CD4-positive, alpha-beta T cell treated with Interleukin-15 for 1 hour (primary cell): ENCODE measurements around the gene SAMD4A.

ENCODE experiments used
- DNase-seq: peaks from one replicate; pipeline ENCODE4 v3.0.0-alpha.2; 2020

The SAMD4A gene

DNA sequence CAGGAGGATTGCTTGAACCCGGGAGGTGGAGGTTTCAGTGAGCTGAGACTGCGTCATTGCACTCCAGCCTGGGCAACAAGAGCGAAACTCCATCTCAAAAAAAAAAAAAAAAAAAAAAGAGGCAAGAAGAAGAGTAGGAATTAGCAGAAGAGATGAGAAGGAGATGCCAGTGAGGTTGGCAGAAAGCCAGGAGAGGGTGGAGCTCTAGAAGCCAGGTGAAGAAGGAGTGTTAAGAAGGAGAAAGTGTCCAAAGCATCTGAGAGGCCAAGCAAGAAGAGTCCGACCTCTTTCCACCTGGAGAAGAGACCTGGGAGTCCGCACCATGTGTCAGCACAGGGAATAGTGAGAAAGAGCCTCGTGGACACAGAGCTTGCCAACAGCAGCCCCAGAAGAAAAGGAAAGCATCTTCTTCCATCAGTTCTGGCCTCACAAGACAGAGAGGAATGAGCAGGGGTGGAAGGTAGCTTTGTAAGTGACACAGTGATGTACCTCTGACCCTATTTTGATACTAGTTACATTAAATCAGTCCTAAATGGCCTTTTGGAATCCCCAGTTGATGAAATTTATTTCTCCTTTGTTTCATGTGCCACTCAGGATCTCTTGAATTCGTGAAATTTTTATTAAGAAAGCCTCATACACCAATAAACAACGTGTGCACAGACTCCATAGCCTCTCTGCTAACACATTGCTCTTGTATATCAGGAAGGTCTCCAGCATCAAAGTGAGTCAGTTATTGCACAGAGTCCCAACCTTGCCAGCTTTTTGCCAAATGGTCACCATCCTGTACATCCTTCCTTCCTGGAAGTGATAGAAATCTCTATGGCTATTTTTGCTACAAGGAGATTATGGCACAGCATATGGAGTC lies 70.6 kb downstream of the SAMD4A start:
- no peak for DNase-seq

- DNase-seq: no peak
Measured at GRCh38 chr14:54638135-54638446, 71.2 kb downstream of the SAMD4A start.

- no peak for DNase-seq
Measured at GRCh38 chr14:54639611-54640010, 72.7 kb downstream of the SAMD4A start.

- DNase-seq: no peak
Measured at GRCh38 chr14:54640506-54640905, 73.6 kb downstream of the SAMD4A start.

- no peak for DNase-seq
Measured at GRCh38 chr14:54642121-54642520, 75.2 kb downstream of the SAMD4A start.

GRCh38 chr14:54642801-54643695 lies 76.1 kb downstream of the SAMD4A start:
- no peak for DNase-seq

GRCh38 chr14:54643696-54644176 lies 76.8 kb downstream of the SAMD4A start:
- DNase-seq: no peak

GRCh38 chr14:54645639-54646038 lies 78.7 kb downstream of the SAMD4A start:
- DNase-seq: no peak

DNA sequence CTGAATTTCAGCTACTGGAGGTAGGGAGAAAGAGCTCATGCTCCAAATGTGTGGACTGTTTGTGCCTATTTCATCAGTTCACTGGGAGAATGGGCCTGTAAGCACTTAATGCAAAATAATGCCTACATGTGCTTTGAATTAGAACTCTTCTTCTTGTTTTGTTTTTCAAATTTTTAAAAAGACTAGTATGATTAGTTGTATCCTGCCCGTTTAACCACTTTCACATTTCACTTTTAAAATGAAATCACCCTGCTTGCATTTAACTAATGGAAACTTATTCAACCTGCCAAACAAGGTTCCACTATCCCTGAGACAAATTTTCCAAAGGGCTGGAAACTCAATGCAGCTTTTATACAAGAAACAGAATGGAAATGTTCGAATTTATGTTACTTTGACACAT lies 79.7 kb downstream of the SAMD4A start:
- no peak for DNase-seq

DNA sequence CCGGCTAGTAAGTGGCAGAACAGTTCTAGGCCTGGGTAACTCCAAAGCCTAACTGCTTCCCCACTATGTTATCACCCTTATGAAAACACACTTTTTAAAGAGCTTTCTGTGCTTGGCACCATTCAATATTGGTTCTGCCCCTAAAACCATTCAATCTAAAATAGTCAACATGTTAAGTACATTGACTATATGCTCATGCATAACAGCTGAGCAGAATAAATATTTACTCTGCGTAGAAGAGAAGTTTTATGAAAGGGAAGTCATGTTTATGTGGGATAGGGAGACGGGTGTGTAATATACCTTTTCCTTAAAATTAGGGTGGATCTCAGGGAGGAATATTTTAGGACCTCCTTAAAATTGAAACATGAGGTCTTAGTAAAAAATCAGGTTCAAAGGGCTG lies 80.5 kb downstream of the SAMD4A start:
- no peak for DNase-seq

DNA sequence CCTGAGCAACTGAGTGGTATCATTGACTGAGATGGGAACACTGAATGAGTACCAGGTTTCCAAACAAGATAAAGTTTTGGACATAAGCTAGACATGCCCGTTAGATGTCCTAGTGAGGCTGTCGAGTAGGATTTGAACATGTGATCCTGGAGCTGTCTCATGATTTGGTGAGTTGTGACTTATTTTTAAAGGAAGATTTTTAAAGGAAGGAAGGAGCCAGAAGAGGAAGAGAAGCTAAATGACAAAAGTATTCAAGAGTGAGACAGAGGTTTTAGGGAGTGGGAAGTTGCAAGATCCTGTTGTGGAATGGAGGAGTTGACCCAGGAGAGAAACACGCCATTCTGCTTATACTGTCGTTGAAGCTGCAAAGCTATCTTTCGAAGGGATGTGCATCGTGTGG lies 82.1 kb downstream of the SAMD4A start:
- no peak for DNase-seq

DNA sequence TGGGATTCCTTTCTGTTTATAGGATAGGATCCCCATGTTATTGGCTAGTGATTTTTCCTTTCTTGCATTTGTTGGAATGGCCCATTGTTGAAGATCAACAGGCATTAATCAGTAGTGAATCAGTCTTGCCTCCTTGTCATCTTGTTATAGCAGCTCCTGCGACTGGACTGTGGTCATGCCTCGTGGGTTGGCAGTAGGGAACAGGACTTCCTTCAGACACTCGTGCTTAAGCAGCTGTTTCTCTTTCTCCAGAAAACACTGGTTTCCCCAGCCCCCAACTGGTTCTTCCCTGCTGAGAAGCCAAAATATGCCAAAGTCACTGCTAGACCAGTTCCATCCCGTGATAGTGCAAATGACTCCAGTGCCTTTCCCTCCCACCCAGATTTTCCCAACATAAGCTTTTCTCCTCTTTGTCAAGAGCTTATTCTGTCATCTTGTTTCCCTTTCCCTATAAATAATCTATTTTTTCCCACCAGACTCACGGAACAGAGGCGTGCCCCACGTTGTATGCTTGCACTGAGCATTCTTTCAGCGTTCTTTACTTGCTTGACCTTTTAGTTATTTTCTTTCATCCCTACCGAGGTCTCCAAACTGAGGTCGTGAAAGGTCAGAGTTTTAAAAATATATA lies 83.5 kb downstream of the SAMD4A start:
- no peak for DNase-seq

- no peak for DNase-seq
Measured at GRCh38 chr14:54650959-54651351, 84.0 kb downstream of the SAMD4A start.

DNA sequence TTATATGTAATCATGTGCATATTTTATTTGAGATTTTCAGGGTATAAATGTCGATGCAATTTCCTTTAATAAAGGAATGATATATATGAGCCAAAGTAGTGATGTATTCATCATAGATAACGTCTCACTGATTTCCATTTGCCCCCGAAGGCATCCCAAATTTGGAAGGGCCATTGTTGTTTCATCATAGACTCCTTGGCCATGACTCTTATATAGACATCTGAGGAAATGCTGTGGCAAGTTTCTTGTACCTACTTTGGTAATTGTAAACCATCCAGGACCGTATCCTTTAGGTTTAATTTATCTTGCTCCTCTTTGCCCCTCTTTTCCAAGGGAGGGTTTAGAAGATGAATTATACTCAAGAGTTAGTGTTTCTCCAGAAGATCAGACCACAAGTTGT lies 84.7 kb downstream of the SAMD4A start:
- DNase-seq: no peak

GRCh38 chr14:54652188-54652587 lies 85.3 kb downstream of the SAMD4A start:
- no peak for DNase-seq

- no peak for DNase-seq
Measured at GRCh38 chr14:54652605-54653052, 85.7 kb downstream of the SAMD4A start.

DNA sequence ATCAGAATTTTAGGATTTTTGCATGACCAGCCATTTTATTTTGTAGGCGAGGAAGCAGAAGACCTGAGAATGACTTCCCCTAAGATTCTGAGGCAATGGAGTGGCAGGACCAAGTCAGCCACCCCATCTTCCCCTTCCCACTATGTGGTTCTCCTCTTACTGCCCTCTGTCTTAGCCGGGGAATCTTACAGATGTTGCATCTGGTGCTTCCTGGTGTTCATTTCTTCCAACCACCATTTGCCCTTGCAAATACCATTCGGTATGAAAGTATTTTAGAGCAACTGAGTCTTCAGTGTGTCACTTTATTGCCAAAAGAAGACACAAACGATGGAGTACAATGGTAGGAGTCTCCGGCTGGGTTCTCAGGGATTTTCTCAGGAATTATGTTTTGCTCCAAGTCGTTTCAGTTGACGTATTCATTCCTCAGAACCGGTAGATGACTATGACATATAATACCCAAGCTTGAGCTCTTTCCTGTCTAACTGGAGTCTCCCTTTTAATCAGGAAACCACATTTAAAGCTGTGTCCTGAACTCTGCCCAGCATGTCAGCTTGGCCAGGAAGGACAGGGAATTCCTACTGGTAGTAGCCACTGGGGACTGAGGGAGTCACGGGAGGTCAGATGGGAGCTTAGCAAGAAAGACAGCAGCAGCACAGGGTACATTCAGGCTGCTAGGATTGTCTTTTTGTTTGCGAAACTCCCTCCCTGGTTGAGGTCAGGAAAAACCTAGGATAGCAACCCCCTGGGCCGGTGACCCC lies 87.0 kb downstream of the SAMD4A start:
- DNase-seq: no peak

DNA sequence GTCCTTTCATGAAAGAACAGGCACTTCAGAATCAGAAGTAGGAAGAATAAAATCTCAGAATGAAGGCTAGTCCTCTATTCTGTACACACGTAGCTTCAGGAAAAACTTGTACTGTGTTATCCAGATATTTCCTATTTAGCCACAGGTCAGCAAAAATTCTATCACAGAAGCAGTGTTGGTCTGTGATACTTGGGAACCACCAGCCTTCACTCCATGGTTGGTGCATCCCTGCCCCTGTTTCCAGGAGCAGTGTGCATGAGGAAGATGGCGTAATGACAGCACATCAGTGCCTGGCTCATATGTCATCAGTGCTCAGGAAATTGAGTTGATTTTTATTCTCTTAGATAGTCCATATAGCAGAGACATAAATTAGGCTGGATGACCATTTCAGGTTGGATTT lies 87.7 kb downstream of the SAMD4A start:
- no peak for DNase-seq

DNA sequence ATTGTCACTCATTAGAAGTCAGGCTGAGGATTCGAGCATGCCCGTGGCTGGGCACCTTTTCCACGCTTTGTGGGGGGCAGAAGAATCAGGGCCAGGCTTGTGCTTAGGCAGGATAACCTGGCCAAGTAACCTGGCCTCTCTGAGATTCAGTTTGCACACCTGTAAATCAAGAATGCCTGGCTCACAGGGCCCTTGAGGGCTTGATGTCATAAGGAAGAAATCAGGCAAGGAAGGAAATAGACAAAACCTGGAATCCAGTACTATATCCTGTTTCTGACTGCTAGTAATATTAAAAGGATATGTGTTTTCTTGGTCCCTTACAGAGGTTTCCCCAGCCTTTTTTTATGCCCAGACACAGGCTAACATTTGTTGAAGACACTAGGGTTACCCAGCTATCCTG lies 91.9 kb downstream of the SAMD4A start:
- no peak for DNase-seq

DNA sequence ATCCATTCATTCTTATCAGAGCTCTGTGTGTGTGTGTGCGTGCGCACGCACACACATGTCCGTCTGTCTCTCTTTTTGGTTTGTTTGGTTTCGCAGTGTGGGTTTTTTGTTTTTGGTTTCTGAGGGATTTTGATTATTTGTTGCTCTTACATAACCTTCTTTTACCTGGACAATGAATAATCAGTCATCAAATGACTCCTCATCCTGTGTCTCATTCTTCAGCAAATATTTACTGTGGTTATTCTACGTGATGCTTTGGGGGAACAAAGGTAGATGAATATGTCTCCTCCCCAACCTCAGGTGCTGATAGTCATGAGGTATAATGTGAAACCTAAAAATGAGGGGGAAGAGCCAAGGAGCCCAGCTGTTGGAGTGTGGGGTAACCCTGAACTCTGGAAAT lies 92.4 kb downstream of the SAMD4A start:
- DNase-seq: no peak

DNA sequence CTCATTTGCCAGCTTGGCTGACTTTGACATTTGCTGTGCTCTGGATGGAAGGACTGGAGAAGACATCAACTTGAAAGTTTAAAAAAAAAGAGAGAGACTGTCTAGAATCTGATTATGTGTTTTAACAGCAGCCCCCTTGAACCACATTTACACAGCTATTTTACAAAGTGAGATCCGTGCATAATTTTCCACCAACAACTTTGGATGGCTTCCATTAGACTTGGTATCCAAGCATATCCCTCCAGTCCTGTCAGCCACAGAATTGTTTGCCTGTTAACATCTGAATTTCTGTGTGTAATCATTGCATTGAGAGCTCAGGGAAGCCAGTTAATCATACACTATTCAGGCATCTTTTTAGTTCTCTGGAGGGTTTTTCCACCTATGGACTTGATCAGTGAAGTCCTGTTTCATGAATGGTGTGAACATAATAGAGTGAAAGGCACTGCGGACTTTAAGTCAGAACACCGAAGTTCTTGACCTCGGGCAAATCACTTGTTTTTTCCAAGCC lies 93.7 kb downstream of the SAMD4A start:
- DNase-seq: no peak

- no peak for DNase-seq
Measured at GRCh38 chr14:54662491-54663133, 95.7 kb downstream of the SAMD4A start.
